H1 (cell line): ENCODE measurements around the gene COL4A3. TPM values are rescaled to one million over a fixed set of nuclear protein-coding genes. Genes with fewer than 3 reads are reported as not detected.

Experiments
- CTCF ChIA-PET: fragments of 300-600 bp; sonication (Branson Sonifier 250); formaldehyde crosslinking; loops from one replicate; lab custom pipeline; 2021; ENCODE audit not compliant: partially characterized antibody; lab: Charles Lee
- POLR2A ChIA-PET: fragments of 300-600 bp; sonication (Branson Sonifier 250); formaldehyde crosslinking; loops from one replicate; lab custom pipeline; 2021; ENCODE audit warnings: inconsistent platforms; ENCODE audit not compliant: partially characterized antibody; lab: Charles Lee
- DNase-seq, 2 experiments: peaks; one replicate each; pipeline versions ENCODE4 v3.0.0 to v3.0.0-alpha.2; 2010 to 2022; ENCODE audit warnings: low spot score in 2 of 2, low read depth in 1 of 2, mixed read lengths in 1 of 2
- FAIRE-seq: peaks from 2 replicates; lab custom pipeline; 2011; peaks lifted over from hg19 to GRCh38; lab: Jason Lieb, UNC
- H2AFZ ChIP-seq: 2 replicates; pipeline ENCODE4 v1.8.1; 2012; ENCODE audit warnings: low read length, inconsistent platforms
- H2AK5ac ChIP-seq: 2 replicates; pipeline ENCODE4 v1.6.1; 2013; ENCODE audit warnings: low read depth, low read length
- H2BK120ac ChIP-seq: replicated peaks from 2 replicates; pipeline ENCODE3; 2013; ENCODE audit warnings: low read depth, low read length, inconsistent platforms
- H2BK12ac ChIP-seq: 2 replicates; pipeline ENCODE4 v1.6.1; 2013; ENCODE audit warnings: low read depth, low read length
- H2BK15ac ChIP-seq: 2 replicates; pipeline ENCODE4 v1.6.1; 2013; ENCODE audit warnings: low read length
- H2BK20ac ChIP-seq: 2 replicates; pipeline ENCODE4 v1.6.1; 2013; ENCODE audit warnings: low read length
- H2BK5ac ChIP-seq: 2 replicates; pipeline ENCODE4 v1.6.1; 2013; ENCODE audit warnings: low read depth, low read length
- H3K14ac ChIP-seq: 2 replicates; pipeline ENCODE4 v1.6.1; 2013; ENCODE audit warnings: inconsistent platforms; ENCODE audit not compliant: insufficient read length
- H3K18ac ChIP-seq: 2 replicates; pipeline ENCODE4 v1.6.1; 2013; ENCODE audit warnings: low read length; ENCODE audit errors: extremely low read depth
- H3K23ac ChIP-seq: 2 replicates; pipeline ENCODE4 v1.6.1; 2013; ENCODE audit warnings: inconsistent platforms; ENCODE audit not compliant: insufficient read length
- H3K23me2 ChIP-seq: 2 replicates; pipeline ENCODE4 v1.6.1; 2013; ENCODE audit warnings: low read depth, low read length
- H3K27ac ChIP-seq: 2 replicates; pipeline ENCODE4 v1.6.1; 2011; ENCODE audit warnings: low read depth, low read length, inconsistent platforms
- H3K27me3 ChIP-seq, 4 experiments: replicated peaks in 1 of 4; 1 replicate in 1 of 4; 2 replicates in 3 of 4; pipeline versions ENCODE4 v1.6.1 to v1.8.1; 2011 to 2013; ENCODE audit warnings: low read length in 3 of 4, mild to moderate bottlenecking in 3 of 4, inconsistent platforms in 2 of 4, mixed read lengths in 2 of 4, moderate library complexity in 1 of 4; ENCODE audit not compliant: control insufficient read depth in 3 of 4, insufficient read depth in 3 of 4; ENCODE audit errors: extremely low read depth in 1 of 4
- H3K36me3 ChIP-seq, 4 experiments: 2 replicates each; pipeline versions ENCODE4 v1.6.1 to v1.8.1; 2011 to 2013; ENCODE audit warnings: mild to moderate bottlenecking in 4 of 4, low read length in 3 of 4, moderate library complexity in 2 of 4, control low read depth in 1 of 4, inconsistent platforms in 1 of 4; ENCODE audit not compliant: insufficient read depth in 4 of 4, control insufficient read depth in 2 of 4
- H3K4ac ChIP-seq: replicated peaks from 2 replicates; pipeline ENCODE3; 2013; ENCODE audit warnings: low read length, low read depth, mixed read lengths, inconsistent platforms; ENCODE audit not compliant: insufficient read length
- H3K4me1 ChIP-seq, 4 experiments: replicated peaks in 1 of 4; 1 replicate in 1 of 4; 2 replicates in 3 of 4; pipeline versions ENCODE4 v1.6.1 to v1.8.1; 2011 to 2013; ENCODE audit warnings: low read length in 3 of 4, inconsistent platforms in 2 of 4, mixed read lengths in 1 of 4; ENCODE audit not compliant: insufficient read depth in 4 of 4, control insufficient read depth in 3 of 4
- H3K4me2 ChIP-seq, 2 experiments: 2 replicates each; pipeline versions ENCODE4 v1.6.1 to v1.8.1; 2011 to 2013; ENCODE audit warnings: low read depth in 2 of 2, low read length in 2 of 2, control low read depth in 1 of 2, inconsistent platforms in 1 of 2, mild to moderate bottlenecking in 1 of 2; ENCODE audit not compliant: insufficient read depth in 1 of 2
- H3K4me3 ChIP-seq, 4 experiments: fragments of 200-600, 300-600 bp in 1 of 4; sonication (generic), shearing (Covaris generic), sonication (Bioruptor Twin) in 1 of 4; 2 replicates each; pipeline versions ENCODE4 v1.5.1 to v1.8.1; 2011 to 2016; ENCODE audit warnings: low read length in 4 of 4, low read depth in 3 of 4, control low read depth in 2 of 4, inconsistent platforms in 2 of 4, mild to moderate bottlenecking in 2 of 4, mixed read lengths in 1 of 4, moderate library complexity in 1 of 4; ENCODE audit not compliant: insufficient read depth in 2 of 4; ENCODE audit errors: extremely low read depth in 1 of 4
- H3K56ac ChIP-seq: replicated peaks from 2 replicates; pipeline ENCODE3; 2013; ENCODE audit warnings: low read depth, mild to moderate bottlenecking, mixed read lengths, low read length, inconsistent platforms; ENCODE audit not compliant: insufficient read length
- H3K79me1 ChIP-seq: 2 replicates; pipeline ENCODE4 v1.6.1; 2013; ENCODE audit warnings: low read depth, low read length, control low read depth
- H3K79me2 ChIP-seq, 2 experiments: 2 replicates each; pipeline versions ENCODE4 v1.6.1 to v1.8.1; 2012 to 2013; ENCODE audit warnings: low read length in 2 of 2, mild to moderate bottlenecking in 2 of 2, inconsistent platforms in 1 of 2; ENCODE audit not compliant: insufficient read depth in 2 of 2, control insufficient read depth in 1 of 2
- H3K9ac ChIP-seq, 4 experiments: replicated peaks in 1 of 4; 1 replicate in 1 of 4; 2 replicates in 3 of 4; pipeline versions ENCODE4 v1.6.1 to v1.8.1; 2011 to 2013; ENCODE audit warnings: low read depth in 3 of 4, low read length in 3 of 4, control low read depth in 2 of 4, mild to moderate bottlenecking in 2 of 4, moderate library complexity in 2 of 4, inconsistent platforms in 1 of 4; ENCODE audit errors: extremely low read depth in 1 of 4
- H3K9me3 ChIP-seq, 2 experiments: 2 replicates each; pipeline versions ENCODE4 v1.6.1 to v1.8.1; 2012 to 2013; ENCODE audit warnings: mild to moderate bottlenecking in 2 of 2, moderate library complexity in 2 of 2, control low read depth in 1 of 2, inconsistent platforms in 1 of 2, low read depth in 1 of 2, low read length in 1 of 2, mixed read lengths in 1 of 2; ENCODE audit not compliant: insufficient read depth in 2 of 2
- H4K20me1 ChIP-seq, 2 experiments: replicated peaks in 1 of 2; 2 replicates each; pipeline versions ENCODE3 to v1.8.1; 2011 to 2013; ENCODE audit warnings: inconsistent platforms in 2 of 2, low read length in 2 of 2, mild to moderate bottlenecking in 1 of 2; ENCODE audit not compliant: insufficient read depth in 2 of 2, control insufficient read depth in 1 of 2
- H4K5ac ChIP-seq: 2 replicates; pipeline ENCODE4 v1.6.1; 2013; ENCODE audit warnings: low read length, low read depth, mixed read lengths, inconsistent platforms; ENCODE audit not compliant: insufficient read length
- H4K8ac ChIP-seq: 2 replicates; pipeline ENCODE4 v1.8.0; 2013; ENCODE audit warnings: mild to moderate bottlenecking, moderate library complexity, low read length, inconsistent platforms; ENCODE audit not compliant: insufficient read depth; ENCODE audit errors: extremely low read depth
- H4K91ac ChIP-seq: replicated peaks from 2 replicates; pipeline ENCODE3; 2013; ENCODE audit warnings: low read length, mixed read lengths, inconsistent platforms; ENCODE audit not compliant: insufficient read length
- CTBP2 ChIP-seq: IDR thresholded peaks from 2 replicates; pipeline ENCODE4 v1.7.0; 2011; ENCODE audit warnings: borderline replicate concordance, mild to moderate bottlenecking, moderate library complexity, mixed read lengths, low read length; ENCODE audit not compliant: insufficient read depth, insufficient read length
- TBP ChIP-seq: IDR thresholded peaks from 2 replicates; pipeline ENCODE4 v1.6.1; 2011; ENCODE audit warnings: low read depth, low read length, improper control_type of control experiment
- WGBS, 2 experiments: shearing (Covaris generic) in 1 of 2; methylation state at CpG; one replicate each; pipeline versions ENCODE4 v1.1.6 to v1.1.7; 2013 to 2015; ENCODE audit warnings: low lambda C conversion rate in 2 of 2, mixed read lengths in 2 of 2, inconsistent platforms in 1 of 2, low coverage in 1 of 2, missing lambda C conversion rate in 1 of 2; ENCODE audit not compliant: insufficient replicate concordance in 2 of 2, insufficient coverage in 1 of 2, insufficient read length in 1 of 2; ENCODE audit errors: extremely low coverage in 1 of 2, missing lambda C conversion rate in 1 of 2; 5-methylcytosine and 5-hydroxymethylcytosine counted together
- polyA plus RNA-seq, 7 experiments: library from polyadenylated mRNA; depleted of rRNA in 3 of 7; stranded (reverse) in 5 of 7; unstranded in 2 of 7; fragments of >200 nt in 5 of 7; fragments of 200-250 nt in 2 of 7; gene quantifications; 1 replicate in 5 of 7; 2 replicates in 1 of 7; 4 replicates in 1 of 7; pipeline versions ENCODE4 v1.2.1 to v1.2.3, GENCODE V29; 2011 to 2013; ENCODE audit warnings: missing spikeins in 2 of 7, mixed read lengths in 2 of 7
- total RNA-seq: library from RNA; stranded (reverse); fragmentation: NEBNext Ultra II Directional; extraction: Animal tissue kit (Norgen Biotek cat#: 25700); gene quantifications from 2 replicates; pipeline ENCODE4 v1.2.1, GENCODE V29; 2021

COL4A3 gene
- total and polyA plus RNA-seq, 2 of the 8 experiments (the other 6 are each of a cell fraction or from before 2014, with no cell fraction given): 0.12 to 0.17 TPM

DNA sequence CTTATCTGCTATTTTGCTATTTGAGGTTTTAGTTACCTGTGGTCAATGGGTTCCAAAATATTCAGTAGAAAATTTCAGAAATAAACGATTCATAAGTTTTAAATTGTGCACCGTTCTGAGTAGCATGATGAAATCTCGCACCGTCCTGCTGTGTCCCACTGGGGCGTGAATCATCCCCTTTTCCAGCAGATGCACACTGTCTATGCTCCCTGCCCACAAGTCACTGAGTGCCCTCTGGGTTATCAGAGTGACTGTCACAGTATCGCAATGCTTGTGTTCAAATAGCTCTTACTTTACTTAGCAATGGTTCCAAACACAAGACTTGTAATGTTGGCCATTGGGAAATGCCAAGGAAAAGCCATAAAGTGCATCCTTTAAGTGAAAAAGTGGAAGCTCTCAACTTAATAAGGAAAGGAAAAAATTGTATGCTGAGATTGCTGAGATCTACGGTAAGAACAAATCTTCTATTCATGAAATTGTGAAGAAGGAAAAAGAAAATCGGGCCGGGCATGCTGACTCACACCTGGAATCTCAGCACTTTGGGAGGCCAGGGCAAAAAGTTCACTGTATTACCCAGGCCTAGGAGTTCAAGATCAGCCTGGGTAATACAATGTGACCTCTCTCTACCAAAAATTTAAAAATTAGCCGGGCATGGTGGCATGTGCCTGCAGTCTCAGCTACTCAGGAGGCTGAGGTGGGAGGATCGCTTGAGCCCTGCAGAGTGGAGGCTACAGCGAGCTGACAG lies 13.3 kb downstream of the COL4A3 start:
- CTCF ChIA-PET: interaction anchor here (0.6 to 1.8 kb wide), 4 partner anchors 20 to 151 kb away, joined by 3 to 5 read pairs (median 4); no protein-coding TSS in a partner anchor
- FAIRE-seq: no peak

More for the DNA sequence above, 13.3 kb downstream of the COL4A3 start:
- Histone ChIP-seq H3K4me1 (no peaks in the 10 kb centered on the region), H2BK5ac (no peak overlapping the region), H2BK120ac (no peak overlapping the region), H4K5ac (no peak overlapping the region), H3K4me3 (no peak overlapping the region), H3K9me3 (no peaks in the 10 kb centered on the region), H4K8ac (no peak overlapping the region), H3K79me1 (no peaks in the 10 kb centered on the region), H3K18ac (no peak overlapping the region), H2AFZ (no peak overlapping the region), H3K27me3 (no peaks in the 10 kb centered on the region), H3K4ac (peak overlapping the region; percentile 69), H2AK5ac (no peak overlapping the region), H4K20me1 (no peaks in the 10 kb centered on the region), H3K23me2 (no peaks in the 10 kb centered on the region), H3K14ac (no peak overlapping the region), H3K36me3 (no peaks in the 10 kb centered on the region), H3K79me2 (no peaks in the 10 kb centered on the region), H4K91ac (no peak overlapping the region), H2BK15ac (no peak overlapping the region), H3K56ac (no peak overlapping the region), H3K27ac (no peak overlapping the region), H2BK20ac (no peak overlapping the region), H2BK12ac (no peak overlapping the region), H3K4me2 (no peak overlapping the region), H3K23ac (no peak overlapping the region), H3K9ac (no peak overlapping the region)
- POLR2A ChIA-PET: no interaction called here
- no peak for TF ChIP-seq CTBP2
- no peak for TF ChIP-seq TBP
- DNase-seq: no peak
- WGBS, 2 experiments: 91% methylated on average over 12 of the region's 12 CpGs; no CpG with 5 or more reads in 1 of the 2 experiments
